IPS-18c (cell line): ENCODE data around the gene CDC14B.

ENCODE experiments used
- H3K4me3 ChIP-seq: 2 replicates; pipeline ENCODE4 v1.7.0; 2013; ENCODE audit warnings: low read depth, mild to moderate bottlenecking, low read length, moderate library complexity; ENCODE audit not compliant: insufficient read depth
- H3K9me3 ChIP-seq: one replicate; pipeline ENCODE4 v1.6.1; 2013; ENCODE audit warnings: mild to moderate bottlenecking, low read length, moderate library complexity; ENCODE audit not compliant: control insufficient read depth, insufficient read depth

Gene CDC14B

GRCh38 chr9:96486386-96487028 is 133.1 kb downstream of the CDC14B start:
- H3K4me3 ChIP-seq = no peak overlapping the region
- H3K9me3 ChIP-seq = no peaks in the 10 kb centered on the region

GRCh38 chr9:96485280-96485679 is 134.4 kb downstream of the CDC14B start:
- H3K9me3 ChIP-seq = no peaks in the 10 kb centered on the region
- no peak overlapping the region for H3K4me3 ChIP-seq

- Histone ChIP-seq H3K9me3 (no peaks in the 10 kb centered on the region), H3K4me3 (no peak overlapping the region)
These were observed 135.1 kb downstream of the CDC14B start for GRCh38 chr9:96484521-96484931.

- no peaks in the 10 kb centered on the region for H3K9me3 ChIP-seq
These were observed 135.8 kb downstream of the CDC14B start for GRCh38 chr9:96483733-96484390.

GRCh38 chr9:96483197-96483596 is 136.4 kb downstream of the CDC14B start:
- Histone ChIP-seq H3K9me3 (no peaks in the 10 kb centered on the region), H3K4me3 (no peak overlapping the region)

More at GRCh38 chr9:96483733-96484390, 135.8 kb downstream of the CDC14B start:
- H3K4me3 ChIP-seq = no peak overlapping the region

GRCh38 chr9:96482476-96482875 is 137.2 kb downstream of the CDC14B start:
- H3K9me3 ChIP-seq = no peaks in the 10 kb centered on the region
- H3K4me3 ChIP-seq = no peak overlapping the region

DNA sequence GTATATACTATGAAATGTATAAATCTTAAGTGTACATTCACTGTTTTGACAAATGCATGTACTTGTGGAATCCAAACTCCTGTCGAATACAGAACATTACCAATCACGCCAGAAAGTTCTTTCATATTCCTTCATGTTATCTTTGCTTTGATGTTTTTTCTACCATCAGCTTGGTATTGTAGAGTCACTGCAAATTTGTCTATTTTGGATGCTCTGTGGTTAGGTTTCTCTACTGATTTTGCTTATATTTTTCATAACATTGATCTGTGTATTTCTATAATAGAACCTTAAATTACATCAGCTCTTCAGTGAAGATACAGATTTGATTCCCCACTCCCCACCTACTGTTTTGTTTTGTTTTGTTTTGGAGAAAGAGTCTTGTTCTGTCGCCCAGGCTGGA is 138.9 kb downstream of the CDC14B start:
- Histone ChIP-seq H3K9me3 (no peaks in the 10 kb centered on the region), H3K4me3 (no peak overlapping the region)

GRCh38 chr9:96478829-96479371 is 140.7 kb downstream of the CDC14B start:
- Histone ChIP-seq H3K9me3 (no peaks in the 10 kb centered on the region), H3K4me3 (no peak overlapping the region)

DNA sequence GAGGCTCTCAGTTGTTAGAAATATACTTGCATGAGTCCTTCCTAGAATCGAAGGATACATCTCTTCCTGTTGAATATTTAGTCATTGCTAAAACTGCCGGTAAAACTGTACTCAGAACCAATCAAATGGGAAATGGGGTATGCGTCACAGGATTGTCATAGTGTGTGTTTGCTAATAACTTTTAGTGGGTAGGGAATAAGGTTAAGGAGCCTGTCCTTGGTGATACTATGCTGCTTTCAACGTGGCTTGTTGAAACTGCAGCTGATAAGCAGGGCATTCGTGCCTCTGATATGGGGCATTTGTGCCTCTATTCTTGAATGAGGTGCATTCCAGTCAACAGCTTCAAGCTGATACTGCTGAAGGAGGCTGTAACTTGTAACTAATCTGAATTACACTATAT is 143.1 kb downstream of the CDC14B start:
- H3K9me3 ChIP-seq = no peaks in the 10 kb centered on the region
- H3K4me3 ChIP-seq = no peak overlapping the region

- Histone ChIP-seq H3K4me3 (no peak overlapping the region), H3K9me3 (no peaks in the 10 kb centered on the region)
These were observed 143.6 kb downstream of the CDC14B start for GRCh38 chr9:96476013-96476412.

- Histone ChIP-seq H3K9me3 (no peaks in the 10 kb centered on the region), H3K4me3 (no peak overlapping the region)
These were observed 151.9 kb downstream of the CDC14B start for GRCh38 chr9:96467784-96468183.

- no peak overlapping the region for H3K4me3 ChIP-seq
- H3K9me3 ChIP-seq = no peaks in the 10 kb centered on the region
These were observed 155.2 kb downstream of the CDC14B start for GRCh38 chr9:96464426-96464825.

DNA sequence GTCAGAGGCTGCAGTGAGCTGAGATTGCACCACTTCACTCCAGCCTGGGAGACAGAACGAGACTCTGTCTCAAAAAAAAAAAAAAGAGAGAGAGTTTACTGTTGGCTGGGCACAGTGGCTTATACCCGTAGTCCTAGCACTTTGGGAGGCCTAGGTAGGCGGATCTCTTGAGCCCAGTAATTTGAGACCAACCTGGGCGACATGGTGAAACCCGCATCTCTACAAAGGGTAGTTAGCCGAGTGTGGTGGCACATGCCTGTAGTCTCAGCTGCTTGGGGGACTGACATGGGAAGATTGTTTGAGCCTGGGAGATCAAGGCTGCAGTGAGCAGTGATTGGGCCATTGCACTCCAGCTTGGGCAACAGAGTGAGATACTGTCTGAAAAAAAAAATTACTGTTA is 157.1 kb downstream of the CDC14B start:
- no peak overlapping the region for H3K4me3 ChIP-seq
- no peaks in the 10 kb centered on the region for H3K9me3 ChIP-seq

DNA sequence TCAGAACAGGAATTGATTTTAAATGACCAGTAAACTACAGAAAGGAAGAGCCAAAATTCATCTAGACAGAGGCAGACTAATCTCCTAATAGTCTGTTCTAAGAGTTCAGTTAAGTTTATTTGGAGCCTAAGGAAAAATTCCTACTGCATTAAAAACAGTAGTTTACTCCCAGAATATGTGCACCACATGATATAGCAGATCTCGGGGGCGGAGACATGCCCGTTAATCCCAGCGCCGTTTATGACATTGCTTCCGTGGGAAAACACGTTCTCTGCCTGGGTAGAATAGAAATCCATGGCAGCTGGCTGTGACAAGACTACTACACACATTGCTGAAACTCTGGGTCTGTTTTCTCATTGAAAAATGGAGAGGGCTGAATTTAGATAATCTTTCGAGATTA is 158.3 kb downstream of the CDC14B start:
- no peaks in the 10 kb centered on the region for H3K9me3 ChIP-seq
- H3K4me3 ChIP-seq = no peak overlapping the region

DNA sequence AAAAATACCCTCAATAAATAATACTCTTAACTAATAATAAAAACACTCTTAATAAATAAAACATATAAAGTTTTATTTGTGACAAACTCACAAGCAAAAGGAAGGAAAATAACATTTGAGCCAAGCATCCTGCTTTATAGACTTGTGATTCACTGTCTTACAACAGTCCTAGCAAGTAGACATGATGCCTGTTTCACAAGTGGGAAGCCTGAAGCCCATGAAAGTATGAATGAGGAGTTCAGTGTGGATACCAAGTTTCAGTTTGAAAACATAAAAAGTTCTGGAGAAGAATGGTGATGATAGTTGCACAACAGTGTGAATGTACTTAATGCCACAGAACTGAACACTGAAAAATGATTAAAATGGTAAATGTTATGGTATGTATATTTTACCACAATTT is 158.8 kb downstream of the CDC14B start:
- Histone ChIP-seq H3K9me3 (no peaks in the 10 kb centered on the region), H3K4me3 (no peak overlapping the region)

DNA sequence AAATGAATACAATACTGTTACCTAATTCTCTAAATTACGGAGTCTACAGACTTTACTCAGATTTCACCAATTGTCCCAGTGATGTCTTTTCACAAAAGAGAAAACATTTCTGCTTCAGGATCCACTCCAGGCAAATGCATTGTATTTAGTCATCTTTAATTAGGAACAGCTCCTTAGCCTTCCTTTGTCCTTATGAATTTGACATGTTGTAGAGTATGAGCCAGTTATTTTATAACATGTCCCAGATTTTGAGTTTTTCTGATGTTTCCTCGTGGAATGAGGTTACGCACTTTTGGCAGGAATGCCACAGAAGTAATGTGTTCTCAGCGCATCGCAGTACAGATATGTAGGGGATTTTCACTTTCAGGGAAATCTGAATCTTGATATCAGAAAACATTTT is 159.2 kb downstream of the CDC14B start:
- no peaks in the 10 kb centered on the region for H3K9me3 ChIP-seq

DNA sequence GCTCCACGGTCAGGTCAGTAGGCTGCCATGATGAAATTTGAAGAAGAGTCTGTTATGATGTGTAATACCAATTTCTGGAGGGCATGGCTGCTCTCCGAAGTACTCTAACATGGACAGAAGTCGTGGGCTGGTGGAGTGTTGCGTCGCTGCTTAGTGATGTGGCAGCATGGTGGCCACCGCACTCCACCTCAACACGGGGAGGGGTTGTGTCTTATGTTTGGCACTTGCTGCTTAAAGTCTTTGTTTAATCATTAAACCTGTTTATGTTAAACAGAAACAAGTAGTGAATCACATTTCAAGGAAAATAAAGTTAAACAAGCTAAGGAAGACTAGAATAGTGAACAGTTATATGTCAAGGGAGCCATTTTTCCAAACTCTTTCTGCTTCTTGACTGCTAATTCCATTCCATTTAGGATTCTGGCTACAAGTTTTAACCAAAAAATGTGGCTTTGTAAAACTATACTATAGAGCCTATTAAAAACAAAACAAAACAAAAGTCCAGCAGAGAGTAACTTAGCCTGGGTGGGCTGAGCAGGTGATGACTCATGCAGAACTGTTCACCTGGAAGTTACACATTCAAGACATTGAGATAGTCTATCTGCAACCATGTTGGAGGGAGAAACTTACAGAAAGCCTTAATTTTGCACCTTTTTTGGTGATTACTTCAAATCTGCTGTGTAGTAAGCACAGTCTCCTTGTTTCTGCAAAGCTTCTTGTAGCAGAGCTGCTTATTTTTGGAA is 160.2 kb downstream of the CDC14B start:
- no peaks in the 10 kb centered on the region for H3K9me3 ChIP-seq
- H3K4me3 ChIP-seq = no peak overlapping the region

More for the DNA sequence above, 159.2 kb downstream of the CDC14B start:
- no peak overlapping the region for H3K4me3 ChIP-seq

DNA sequence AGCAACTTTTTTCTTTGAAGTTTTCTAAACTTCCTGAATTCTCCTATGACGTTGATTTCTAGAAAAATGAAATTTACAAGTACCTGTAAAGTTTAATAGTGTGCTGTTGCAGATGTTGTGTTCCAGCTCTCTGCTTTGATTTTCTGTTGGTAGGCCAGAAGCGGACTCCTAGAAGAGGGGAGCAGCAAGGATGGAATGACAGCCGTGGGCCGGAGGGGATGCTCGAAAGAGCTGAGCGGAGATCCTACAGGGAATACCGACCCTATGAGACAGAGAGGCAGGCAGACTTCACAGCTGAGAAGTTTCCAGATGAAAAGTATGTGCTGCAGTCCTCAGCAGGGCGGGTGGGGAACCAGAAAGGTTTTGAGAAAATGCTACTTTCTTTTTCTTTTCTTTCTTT is 161.4 kb downstream of the CDC14B start:
- H3K9me3 ChIP-seq = no peaks in the 10 kb centered on the region
- no peak overlapping the region for H3K4me3 ChIP-seq
